ENCODE results near the gene FNIP2. TPM values are rescaled to one million over a fixed set of nuclear protein-coding genes. Genes with fewer than 3 reads are reported as not detected.

The FNIP2 gene
- total RNA-seq, 1 donor from 2014 or later: 18.5 TPM

- Histone ChIP-seq H2AFZ (ENCODE audit: low read depth, low read length) (no peak overlapping the region), H3K4me1 (ENCODE audit: insufficient read depth, low read length) (no peaks in the 10 kb centered on the region), H3K4me3 (ENCODE audit: insufficient read depth, low read depth, low read length) (no peak overlapping the region), H3K4me2 (ENCODE audit: low read length) (no peak overlapping the region), H3K27me3 (ENCODE audit: insufficient read depth, low read length) (no peaks in the 10 kb centered on the region), H3K9me3 (ENCODE audit: insufficient read depth, low read depth, low read length) (no peaks in the 10 kb centered on the region), H3K36me3 (ENCODE audit: insufficient read depth, low read length) (peaks cover 4% of the 10 kb centered on the region), H3K79me2 (ENCODE audit: insufficient read depth, low read length) (no peaks in the 10 kb centered on the region), H4K20me1 (ENCODE audit: insufficient read depth, low read length) (no peaks in the 10 kb centered on the region), H3K9ac (ENCODE audit: low read length) (no peak overlapping the region), H3K27ac (ENCODE audit: low read depth, low read length) (no peak overlapping the region)
- Mint-ChIP-seq H3K36me3 (ENCODE audit: low read depth, unreplicated experiment) (peaks cover under 1% of the 10 kb centered on the region), H3K27me3 (ENCODE audit: low read depth, unreplicated experiment) (no peaks in the 10 kb centered on the region), H3K27ac (ENCODE audit: unreplicated experiment) (no peak overlapping the region), H3K9me3 (ENCODE audit: unreplicated experiment) (no peaks in the 10 kb centered on the region), H3K4me3 (ENCODE audit: unreplicated experiment) (no peak overlapping the region), H3K4me1 (ENCODE audit: low read depth, unreplicated experiment) (peaks cover 2% of the 10 kb centered on the region)
- no peak for DNase-seq (ENCODE audit: low read depth)
- no peak for TF ChIP-seq EZH2 (IDR thresholded peaks at IDR 0.05; ENCODE audit: insufficient read depth, low read length)
- TF ChIP-seq CTCF (IDR thresholded peaks at IDR 0.05; ENCODE audit: insufficient read depth, low read depth, low read length): no peak
- no peak for FAIRE-seq
These were observed 80.9 kb downstream of the FNIP2 start for GRCh38 chr4:158849681-158850080.

- Histone ChIP-seq H3K4me1 (ENCODE audit: insufficient read depth, low read length) (no peaks in the 10 kb centered on the region), H3K9me3 (ENCODE audit: insufficient read depth, low read depth, low read length) (no peaks in the 10 kb centered on the region), H3K9ac (ENCODE audit: low read length) (no peak overlapping the region), H3K79me2 (ENCODE audit: insufficient read depth, low read length) (no peaks in the 10 kb centered on the region), H3K4me3 (ENCODE audit: insufficient read depth, low read depth, low read length) (no peak overlapping the region), H3K27ac (ENCODE audit: low read depth, low read length) (no peak overlapping the region), H3K27me3 (ENCODE audit: insufficient read depth, low read length) (no peaks in the 10 kb centered on the region), H2AFZ (ENCODE audit: low read depth, low read length) (no peak overlapping the region), H3K36me3 (ENCODE audit: insufficient read depth, low read length) (peaks cover 4% of the 10 kb centered on the region), H3K4me2 (ENCODE audit: low read length) (no peak overlapping the region), H4K20me1 (ENCODE audit: insufficient read depth, low read length) (no peaks in the 10 kb centered on the region)
- DNase-seq (ENCODE audit: low read depth): no peak
- Mint-ChIP-seq H3K36me3 (ENCODE audit: low read depth, unreplicated experiment) (peaks cover 3% of the 10 kb centered on the region), H3K9me3 (ENCODE audit: unreplicated experiment) (no peaks in the 10 kb centered on the region), H3K27me3 (ENCODE audit: low read depth, unreplicated experiment) (no peaks in the 10 kb centered on the region), H3K27ac (ENCODE audit: unreplicated experiment) (no peak overlapping the region), H3K4me1 (ENCODE audit: low read depth, unreplicated experiment) (no peaks in the 10 kb centered on the region), H3K4me3 (ENCODE audit: unreplicated experiment) (no peak overlapping the region)
- TF ChIP-seq CTCF (IDR thresholded peaks at IDR 0.05; ENCODE audit: insufficient read depth, low read depth, low read length): no peak
- TF ChIP-seq EZH2 (IDR thresholded peaks at IDR 0.05; ENCODE audit: insufficient read depth, low read length): no peak
- peak; percentile 5 for FAIRE-seq
These were observed 81.5 kb downstream of the FNIP2 start for GRCh38 chr4:158850371-158850770.

GRCh38 chr4:158850800-158851644, 82.2 kb downstream of the FNIP2 start:
- Histone ChIP-seq H3K4me3 (ENCODE audit: insufficient read depth, low read depth, low read length) (no peak overlapping the region), H3K36me3 (ENCODE audit: insufficient read depth, low read length) (peaks cover 4% of the 10 kb centered on the region), H4K20me1 (ENCODE audit: insufficient read depth, low read length) (no peaks in the 10 kb centered on the region), H3K27ac (ENCODE audit: low read depth, low read length) (no peak overlapping the region), H3K27me3 (ENCODE audit: insufficient read depth, low read length) (no peaks in the 10 kb centered on the region), H3K79me2 (ENCODE audit: insufficient read depth, low read length) (no peaks in the 10 kb centered on the region), H2AFZ (ENCODE audit: low read depth, low read length) (no peak overlapping the region), H3K9ac (ENCODE audit: low read length) (no peak overlapping the region), H3K4me2 (ENCODE audit: low read length) (no peak overlapping the region), H3K4me1 (ENCODE audit: insufficient read depth, low read length) (no peaks in the 10 kb centered on the region), H3K9me3 (ENCODE audit: insufficient read depth, low read depth, low read length) (no peaks in the 10 kb centered on the region)
- DNase-seq (ENCODE audit: low read depth) (peak; percentile 8), FAIRE-seq (no peak)
- Mint-ChIP-seq H3K27ac (ENCODE audit: unreplicated experiment) (no peak overlapping the region), H3K4me3 (ENCODE audit: unreplicated experiment) (no peak overlapping the region), H3K27me3 (ENCODE audit: low read depth, unreplicated experiment) (no peaks in the 10 kb centered on the region), H3K9me3 (ENCODE audit: unreplicated experiment) (no peaks in the 10 kb centered on the region), H3K36me3 (ENCODE audit: low read depth, unreplicated experiment) (peaks cover 3% of the 10 kb centered on the region), H3K4me1 (ENCODE audit: low read depth, unreplicated experiment) (no peaks in the 10 kb centered on the region)
- TF ChIP-seq CTCF (IDR thresholded peaks at IDR 0.05; ENCODE audit: insufficient read depth, low read depth, low read length) (peak; percentile 59), EZH2 (IDR thresholded peaks at IDR 0.05; ENCODE audit: insufficient read depth, low read length) (no peak)
